ENCODE results near the gene KCNJ11.

The KCNJ11 gene

DNA sequence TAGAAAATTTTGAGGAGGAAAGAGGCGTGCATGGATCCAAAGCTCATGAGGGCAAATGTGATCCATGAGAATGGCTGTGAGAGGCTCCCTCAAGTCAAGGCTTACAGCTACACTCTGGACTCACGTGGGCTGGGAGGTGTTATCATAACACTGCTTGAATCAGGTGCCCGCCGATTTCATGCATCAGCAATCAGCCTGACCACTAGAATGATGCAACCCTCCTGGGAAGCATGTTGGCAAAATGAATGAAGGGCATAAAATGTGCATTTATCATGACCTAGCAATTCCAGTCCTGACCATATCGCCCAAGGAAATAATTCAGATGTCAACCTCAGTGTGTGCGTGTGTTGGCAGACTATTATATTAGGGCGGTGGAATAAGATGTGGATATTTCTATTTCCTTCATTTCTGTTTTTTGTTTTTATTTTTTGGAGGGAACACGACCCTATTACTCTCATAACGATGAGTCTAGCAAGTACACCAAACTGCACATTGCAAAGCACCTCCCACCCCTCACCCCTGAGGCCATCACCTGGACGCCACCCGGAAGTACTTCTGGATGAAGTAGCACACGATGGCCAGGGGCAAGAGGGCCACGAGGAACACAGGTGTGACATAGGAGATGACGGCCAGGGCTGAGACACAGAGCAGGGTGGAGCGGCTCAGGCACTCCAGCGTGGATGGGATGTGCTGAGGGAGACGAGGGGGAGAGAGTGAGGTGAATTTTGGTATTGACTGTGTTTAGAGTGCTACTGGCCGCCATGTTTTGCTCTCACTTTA is 15.7 kb upstream of the KCNJ11 start:
- DNase-seq (ENCODE audit: low read depth): peak; percentile 15
- H3K4me3 ChIP-seq (ENCODE audit: low read length): no peak overlapping the region
- TF ChIP-seq, protein P1, sequence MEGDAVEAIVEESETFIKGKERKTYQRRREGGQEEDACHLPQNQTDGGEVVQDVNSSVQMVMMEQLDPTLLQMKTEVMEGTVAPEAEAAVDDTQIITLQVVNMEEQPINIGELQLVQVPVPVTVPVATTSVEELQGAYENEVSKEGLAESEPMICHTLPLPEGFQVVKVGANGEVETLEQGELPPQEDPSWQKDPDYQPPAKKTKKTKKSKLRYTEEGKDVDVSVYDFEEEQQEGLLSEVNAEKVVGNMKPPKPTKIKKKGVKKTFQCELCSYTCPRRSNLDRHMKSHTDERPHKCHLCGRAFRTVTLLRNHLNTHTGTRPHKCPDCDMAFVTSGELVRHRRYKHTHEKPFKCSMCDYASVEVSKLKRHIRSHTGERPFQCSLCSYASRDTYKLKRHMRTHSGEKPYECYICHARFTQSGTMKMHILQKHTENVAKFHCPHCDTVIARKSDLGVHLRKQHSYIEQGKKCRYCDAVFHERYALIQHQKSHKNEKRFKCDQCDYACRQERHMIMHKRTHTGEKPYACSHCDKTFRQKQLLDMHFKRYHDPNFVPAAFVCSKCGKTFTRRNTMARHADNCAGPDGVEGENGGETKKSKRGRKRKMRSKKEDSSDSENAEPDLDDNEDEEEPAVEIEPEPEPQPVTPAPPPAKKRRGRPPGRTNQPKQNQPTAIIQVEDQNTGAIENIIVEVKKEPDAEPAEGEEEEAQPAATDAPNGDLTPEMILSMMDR (conservative IDR thresholded peaks at IDR 0.05; ENCODE audit: low read length): no peak

- H3K4me3 ChIP-seq (ENCODE audit: low read length): no peak overlapping the region
- TF ChIP-seq, protein P1 (conservative IDR thresholded peaks at IDR 0.05; ENCODE audit: low read length): no peak
- no peak for DNase-seq (ENCODE audit: low read depth)
Observed at GRCh38 chr11:17402486-17402885, 14.0 kb upstream of the KCNJ11 start.

DNA sequence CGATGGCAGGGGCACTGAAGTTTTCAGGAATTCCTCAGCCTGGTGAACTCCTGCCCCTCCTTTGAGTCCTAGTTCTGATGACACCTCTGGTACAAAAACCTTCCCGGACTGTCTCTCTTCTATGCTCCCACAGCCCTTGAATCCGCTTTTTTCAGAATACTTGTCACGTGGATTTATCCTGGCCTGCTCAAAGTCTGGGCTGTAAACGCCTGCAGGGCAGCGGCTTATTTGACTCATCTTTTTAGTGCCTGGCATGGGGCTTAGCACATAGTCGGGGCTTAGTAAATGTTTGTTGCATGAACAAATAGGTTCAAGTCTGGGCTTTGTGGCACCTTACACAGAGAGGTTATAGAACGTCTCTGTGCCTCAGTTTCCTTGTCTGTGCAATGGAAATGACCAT is 13.4 kb upstream of the KCNJ11 start:
- H3K4me3 ChIP-seq (ENCODE audit: low read length): no peak overlapping the region
- TF ChIP-seq, protein P1 (conservative IDR thresholded peaks at IDR 0.05; ENCODE audit: low read length): no peak
- DNase-seq (ENCODE audit: low read depth): no peak

DNA sequence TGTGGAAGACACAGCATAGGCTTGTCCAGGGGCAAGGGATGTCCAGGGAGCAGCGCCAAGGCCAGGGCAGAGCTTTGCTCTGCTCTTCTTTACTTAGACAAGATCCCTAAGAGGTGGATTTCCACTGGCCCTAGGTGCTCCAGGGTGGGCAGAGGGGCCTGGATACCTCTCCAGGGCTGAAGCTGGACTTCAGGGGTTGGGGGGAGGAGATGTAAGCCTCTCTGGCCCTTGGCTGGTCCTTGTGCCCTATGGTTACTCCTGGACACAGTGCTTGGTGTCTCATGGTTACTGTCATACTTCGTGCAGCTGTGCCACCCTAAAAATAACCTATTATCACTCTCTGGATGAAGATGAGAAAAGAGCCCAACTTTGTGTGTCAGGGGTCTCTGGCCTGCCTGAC is 12.9 kb upstream of the KCNJ11 start:
- no peak for DNase-seq (ENCODE audit: low read depth)
- TF ChIP-seq, protein P1 (conservative IDR thresholded peaks at IDR 0.05; ENCODE audit: low read length): no peak
- H3K4me3 ChIP-seq (ENCODE audit: low read length): no peak overlapping the region

DNA sequence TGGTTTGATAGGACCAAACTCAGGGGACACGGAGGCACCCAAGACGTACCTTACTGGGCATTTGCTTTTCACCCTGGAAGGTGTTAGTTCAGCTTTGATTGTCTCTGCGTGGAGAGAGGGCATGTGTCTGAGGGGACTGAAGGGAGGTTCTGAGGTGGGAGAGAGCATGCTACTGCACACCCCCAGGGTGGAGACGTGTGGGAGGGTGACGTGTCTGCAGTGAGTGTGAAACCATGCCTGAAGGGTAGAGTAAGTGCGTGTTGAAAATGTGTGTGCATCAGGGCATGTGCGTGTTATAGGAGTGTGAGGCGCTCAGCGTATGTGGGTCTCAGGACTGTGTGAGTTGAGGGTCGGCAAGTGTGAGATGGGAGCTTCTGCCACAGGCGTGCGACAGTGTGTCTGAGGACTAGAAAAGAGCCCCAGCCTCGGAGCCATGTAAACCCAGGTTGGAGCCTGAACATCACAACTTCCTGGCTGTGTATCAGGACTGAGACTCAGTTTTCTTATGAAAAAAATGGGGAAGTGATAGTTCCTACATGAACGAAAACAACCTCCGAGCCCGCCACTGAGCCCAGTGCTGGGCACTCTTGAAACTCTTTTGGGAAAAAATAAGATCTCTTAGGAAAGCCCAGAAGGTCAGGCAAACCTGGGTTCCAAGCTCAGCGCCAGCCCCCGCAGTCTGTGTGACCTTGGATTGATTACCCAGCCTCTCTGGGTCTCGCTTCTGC is 11.8 kb upstream of the KCNJ11 start:
- DNase-seq (ENCODE audit: low read depth): no peak
- TF ChIP-seq, protein P1 (conservative IDR thresholded peaks at IDR 0.05; ENCODE audit: low read length): no peak
- H3K4me3 ChIP-seq (ENCODE audit: low read length): no peak overlapping the region

- TF ChIP-seq, protein P1 (conservative IDR thresholded peaks at IDR 0.05; ENCODE audit: low read length): no peak
- no peak overlapping the region for H3K4me3 ChIP-seq (ENCODE audit: low read length)
- DNase-seq (ENCODE audit: low read depth): no peak
Observed at GRCh38 chr11:17399236-17399635, 10.8 kb upstream of the KCNJ11 start.

Data from AG10803 (cell line).